Liver (tissue), 9 donors: ENCODE results near the gene DPYD. TPM values are rescaled to one million over a fixed set of nuclear protein-coding genes. Genes with fewer than 3 reads are reported as not detected.

Experiments used
- DNase-seq: peaks from one replicate; pipeline ENCODE4 v3.0.0-alpha.2; 2017; ENCODE audit warnings: low spot score
- H3K27ac ChIP-seq, 2 donors: one replicate each; pipeline ENCODE4 v1.7.0; 2013; ENCODE audit warnings: inconsistent platforms in 2 of 2, low read length in 2 of 2, control low read depth in 1 of 2, low read depth in 1 of 2, mild to moderate bottlenecking in 1 of 2
- H3K27me3 ChIP-seq, 4 donors: one replicate each; pipeline versions ENCODE4 v1.6.1 to v1.7.0; 2013; ENCODE audit warnings: low read length in 3 of 4, inconsistent platforms in 1 of 4, mild to moderate bottlenecking in 1 of 4, moderate library complexity in 1 of 4; ENCODE audit not compliant: control insufficient read depth in 4 of 4, insufficient read depth in 4 of 4
- H3K36me3 ChIP-seq, 4 donors: one replicate each; pipeline versions ENCODE4 v1.6.1 to v1.7.0; 2013; ENCODE audit warnings: low read length in 3 of 4, mild to moderate bottlenecking in 3 of 4, low read depth in 1 of 4, moderate library complexity in 1 of 4; ENCODE audit not compliant: control insufficient read depth in 4 of 4, insufficient read depth in 3 of 4
- H3K4me1 ChIP-seq, 4 donors: one replicate each; pipeline versions ENCODE4 v1.6.1 to v1.7.0; 2013; ENCODE audit warnings: low read length in 3 of 4, mild to moderate bottlenecking in 3 of 4, moderate library complexity in 1 of 4; ENCODE audit not compliant: control insufficient read depth in 4 of 4, insufficient read depth in 4 of 4
- H3K4me3 ChIP-seq, 3 donors: one replicate each; pipeline versions ENCODE4 v1.6.1 to v1.7.0; 2013; ENCODE audit warnings: low read length in 3 of 3, control low read depth in 1 of 3, low read depth in 1 of 3, mild to moderate bottlenecking in 1 of 3
- H3K9ac ChIP-seq, 2 donors: one replicate each; pipeline ENCODE4 v1.7.0; 2013; ENCODE audit warnings: low read length in 2 of 2, mild to moderate bottlenecking in 2 of 2, moderate library complexity in 2 of 2, control low read depth in 1 of 2, low read depth in 1 of 2
- H3K9me3 ChIP-seq, 4 donors: one replicate each; pipeline versions ENCODE4 v1.6.1 to v1.7.0; 2013; ENCODE audit warnings: low read length in 3 of 4; ENCODE audit not compliant: control insufficient read depth in 4 of 4
- CTCF ChIP-seq: fragments of 150-350 bp; IDR thresholded peaks from 2 replicates; pipeline ENCODE4 v1.5.1; 2017; ENCODE audit warnings: improper control_type of control experiment, low read depth, low read length; ENCODE audit not compliant: missing input control
- EGR1 ChIP-seq, 2 donors: IDR thresholded peaks; 2 replicates each; pipeline ENCODE4 v1.6.1; 2016 to 2018; ENCODE audit warnings: antibody characterized with exemption in 2 of 2, low read depth in 2 of 2
- FOXA2 ChIP-seq: IDR thresholded peaks from 2 replicates; pipeline ENCODE4 v1.6.1; 2016; ENCODE audit warnings: antibody characterized with exemption
- GABPA ChIP-seq, 2 donors: IDR thresholded peaks in 1 of 2; conservative IDR thresholded peaks in 1 of 2; 2 replicates each; pipeline ENCODE4 v1.6.1; 2016; ENCODE audit warnings: antibody characterized with exemption in 2 of 2, mild to moderate bottlenecking in 1 of 2, moderate library complexity in 1 of 2
- HNF4G ChIP-seq: IDR thresholded peaks from 2 replicates; pipeline ENCODE4 v1.6.1; 2016; ENCODE audit warnings: antibody characterized with exemption
- MAX ChIP-seq: IDR thresholded peaks from 2 replicates; pipeline ENCODE4 v1.6.1; 2016; ENCODE audit warnings: antibody characterized with exemption
- NR2F2 ChIP-seq: IDR thresholded peaks from 2 replicates; pipeline ENCODE4 v1.6.1; 2016; ENCODE audit warnings: antibody characterized with exemption
- RAD21 ChIP-seq, 2 donors: IDR thresholded peaks; 2 replicates each; pipeline ENCODE4 v1.6.1; 2016; ENCODE audit warnings: antibody characterized with exemption in 2 of 2, mild to moderate bottlenecking in 2 of 2
- RXRA ChIP-seq, 2 donors: IDR thresholded peaks; 2 replicates each; pipeline ENCODE4 v1.6.1; 2017 to 2018; ENCODE audit warnings: antibody characterized with exemption in 2 of 2, mild to moderate bottlenecking in 1 of 2
- YY1 ChIP-seq: IDR thresholded peaks from 2 replicates; pipeline ENCODE4 v1.6.1; 2016; ENCODE audit warnings: antibody characterized with exemption, mild to moderate bottlenecking
- ZBTB33 ChIP-seq: IDR thresholded peaks from 2 replicates; pipeline ENCODE4 v1.6.1; 2016; ENCODE audit warnings: antibody characterized with exemption
- WGBS: extraction: QIAGEN DNeasy Blood & Tissue Kit; methylation state at CpG from one replicate; pipeline ENCODE4 v1.1.7; 2013; 5-methylcytosine and 5-hydroxymethylcytosine counted together
- polyA plus RNA-seq, 2 donors: library from polyadenylated mRNA; stranded (reverse) in 1 of 2; unstranded in 1 of 2; fragments of 200-250 nt in 1 of 2; fragments of >200 nt in 1 of 2; fragmentation: Nextera tagmentation in 1 of 2; extraction: Ambion mirVana in 1 of 2; gene quantifications; one replicate each; pipeline versions ENCODE4 v1.2.1 to v1.2.3, GENCODE V29; 2013 to 2015
- total RNA-seq, 2 donors: library from RNA; depleted of rRNA; stranded (reverse); fragments of >200 nt; gene quantifications; one replicate each; pipeline ENCODE4 v1.2.3, GENCODE V29; 2014
- TF ChIP-seq, protein P1 (sequence below): IDR thresholded peaks from 2 replicates; pipeline ENCODE4 v1.6.1; 2016; ENCODE audit warnings: antibody characterized with exemption
- TF ChIP-seq, protein P2 (sequence below): IDR thresholded peaks from 2 replicates; pipeline ENCODE4 v1.6.1; 2016; ENCODE audit warnings: antibody characterized with exemption, mild to moderate bottlenecking
- donor health status: healthy.
- donor health status: healthy.
- donor health status: healthy.
- donor health status: healthy.
- donor health status: healthy.

DPYD gene
- total and polyA plus RNA-seq, 4 donors = 16.2 to 142 (median 47.0) TPM

GRCh38 chr1:97412737-97413136 is 508.1 kb downstream of the DPYD start:
- Histone ChIP-seq H3K27ac (no peak overlapping the region), H3K9me3 (no peaks in the 10 kb centered on the region), H3K4me3 (no peak overlapping the region), H3K9ac (no peak overlapping the region), H3K4me1 (no peaks in the 10 kb centered on the region), H3K36me3 (peaks cover 0 to 5% (median 4%) of the 10 kb centered on the region in 4 donors), H3K27me3 (no peaks in the 10 kb centered on the region)
- TF ChIP-seq EGR1 (IDR thresholded peaks at IDR 0.05; ENCODE audit: low read depth in 2 of 2) (no peak), RAD21 (IDR thresholded peaks at IDR 0.05) (no peak), MAX (no peak), NR2F2 (no peak), CTCF (no peak), RXRA (IDR thresholded peaks at IDR 0.05) (no peak)
- TF ChIP-seq, protein P1, sequence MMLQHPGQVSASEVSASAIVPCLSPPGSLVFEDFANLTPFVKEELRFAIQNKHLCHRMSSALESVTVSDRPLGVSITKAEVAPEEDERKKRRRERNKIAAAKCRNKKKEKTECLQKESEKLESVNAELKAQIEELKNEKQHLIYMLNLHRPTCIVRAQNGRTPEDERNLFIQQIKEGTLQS = no peak
- 38% methylated on average over 1 of the region's 1 CpG for WGBS
- no peak for DNase-seq

DNA sequence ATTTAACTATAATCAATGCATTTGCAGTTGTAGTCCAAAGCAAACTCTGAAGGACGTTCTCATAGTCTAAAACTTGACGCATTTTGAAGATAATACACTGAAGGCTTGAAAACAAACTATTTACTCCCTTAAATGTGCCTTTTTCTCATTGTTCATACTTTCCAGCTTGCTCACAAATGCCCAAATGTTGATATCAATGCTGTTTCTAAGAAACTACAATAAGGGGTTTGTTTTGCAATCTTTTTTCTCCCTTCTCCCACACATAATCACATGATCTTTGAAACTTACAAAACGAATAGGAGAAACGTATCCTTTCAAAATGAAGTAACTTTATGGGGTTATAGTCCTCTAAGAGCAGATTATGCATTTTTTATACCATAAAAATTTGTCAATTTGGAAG is 508.7 kb downstream of the DPYD start:
- 66% methylated on average over 4 of the region's 4 CpGs for WGBS
- H3K4me3 ChIP-seq = no peak overlapping the region
- no peak for DNase-seq
- H3K9ac ChIP-seq = no peak overlapping the region
- H3K9me3 ChIP-seq = no peaks in the 10 kb centered on the region
- H3K36me3 ChIP-seq = peaks cover 0 to 6% (median 4%) of the 10 kb centered on the region in 4 donors
- H3K27me3 ChIP-seq = no peaks in the 10 kb centered on the region
- H3K4me1 ChIP-seq = no peaks in the 10 kb centered on the region
- TF ChIP-seq ZBTB33 (no peak), YY1 (no peak), GABPA (IDR thresholded peaks at IDR 0.05 in 1 of 2, conservative IDR thresholded peaks at IDR 0.05 in 1 of 2) (no peak), CTCF (no peak), RXRA (IDR thresholded peaks at IDR 0.05) (no peak), MAX (no peak), NR2F2 (no peak), FOXA2 (no peak), HNF4G (no peak)
- TF ChIP-seq, protein P1 = no peak
- TF ChIP-seq, protein P2, sequence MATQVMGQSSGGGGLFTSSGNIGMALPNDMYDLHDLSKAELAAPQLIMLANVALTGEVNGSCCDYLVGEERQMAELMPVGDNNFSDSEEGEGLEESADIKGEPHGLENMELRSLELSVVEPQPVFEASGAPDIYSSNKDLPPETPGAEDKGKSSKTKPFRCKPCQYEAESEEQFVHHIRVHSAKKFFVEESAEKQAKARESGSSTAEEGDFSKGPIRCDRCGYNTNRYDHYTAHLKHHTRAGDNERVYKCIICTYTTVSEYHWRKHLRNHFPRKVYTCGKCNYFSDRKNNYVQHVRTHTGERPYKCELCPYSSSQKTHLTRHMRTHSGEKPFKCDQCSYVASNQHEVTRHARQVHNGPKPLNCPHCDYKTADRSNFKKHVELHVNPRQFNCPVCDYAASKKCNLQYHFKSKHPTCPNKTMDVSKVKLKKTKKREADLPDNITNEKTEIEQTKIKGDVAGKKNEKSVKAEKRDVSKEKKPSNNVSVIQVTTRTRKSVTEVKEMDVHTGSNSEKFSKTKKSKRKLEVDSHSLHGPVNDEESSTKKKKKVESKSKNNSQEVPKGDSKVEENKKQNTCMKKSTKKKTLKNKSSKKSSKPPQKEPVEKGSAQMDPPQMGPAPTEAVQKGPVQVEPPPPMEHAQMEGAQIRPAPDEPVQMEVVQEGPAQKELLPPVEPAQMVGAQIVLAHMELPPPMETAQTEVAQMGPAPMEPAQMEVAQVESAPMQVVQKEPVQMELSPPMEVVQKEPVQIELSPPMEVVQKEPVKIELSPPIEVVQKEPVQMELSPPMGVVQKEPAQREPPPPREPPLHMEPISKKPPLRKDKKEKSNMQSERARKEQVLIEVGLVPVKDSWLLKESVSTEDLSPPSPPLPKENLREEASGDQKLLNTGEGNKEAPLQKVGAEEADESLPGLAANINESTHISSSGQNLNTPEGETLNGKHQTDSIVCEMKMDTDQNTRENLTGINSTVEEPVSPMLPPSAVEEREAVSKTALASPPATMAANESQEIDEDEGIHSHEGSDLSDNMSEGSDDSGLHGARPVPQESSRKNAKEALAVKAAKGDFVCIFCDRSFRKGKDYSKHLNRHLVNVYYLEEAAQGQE = no peak
- no peak overlapping the region for H3K27ac ChIP-seq
